ENCODE results near the gene C12orf42.

Gene C12orf42

GRCh38 chr12:103373088-103373523, 122.7 kb downstream of the C12orf42 start:
- TF ChIP-seq POLR2A (IDR thresholded peaks at IDR 0.05; ENCODE audit: low read length) = no peak
- no peak for TF ChIP-seq GATA1 (IDR thresholded peaks at IDR 0.05; ENCODE audit: low read depth, low read length)
- no peak for DNase-seq

GRCh38 chr12:103369929-103370328, 125.8 kb downstream of the C12orf42 start:
- TF ChIP-seq POLR2A (IDR thresholded peaks at IDR 0.05; ENCODE audit: low read length) (no peak), GATA1 (IDR thresholded peaks at IDR 0.05; ENCODE audit: low read depth, low read length) (no peak)
- no peak for DNase-seq

DNA sequence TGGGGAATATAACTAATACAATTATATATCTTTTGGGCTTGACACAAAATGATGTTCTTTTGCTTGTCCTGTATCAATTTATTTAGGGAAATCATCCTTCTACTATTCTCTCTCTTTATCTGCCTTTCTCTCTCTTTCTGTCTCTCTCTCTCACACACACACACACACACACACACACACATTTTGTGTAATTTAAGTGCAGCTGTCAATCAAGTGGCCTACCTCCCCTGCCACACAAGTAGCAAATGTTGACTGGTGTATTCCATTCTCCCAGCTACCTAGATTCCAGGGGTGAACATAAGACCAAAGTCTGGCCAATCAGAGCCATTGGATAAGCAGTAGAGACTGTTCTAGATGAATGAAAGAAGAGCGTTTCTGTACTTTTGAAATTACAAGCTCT, 127.6 kb downstream of the C12orf42 start:
- no peak for DNase-seq
- no peak for TF ChIP-seq POLR2A (IDR thresholded peaks at IDR 0.05; ENCODE audit: low read length)
- TF ChIP-seq GATA1 (IDR thresholded peaks at IDR 0.05; ENCODE audit: low read depth, low read length) = no peak

- no peak for DNase-seq
- TF ChIP-seq POLR2A (IDR thresholded peaks at IDR 0.05; ENCODE audit: low read length) (no peak), GATA1 (IDR thresholded peaks at IDR 0.05; ENCODE audit: low read depth, low read length) (no peak)
Observed at GRCh38 chr12:103354403-103354802, 141.4 kb downstream of the C12orf42 start.

DNA sequence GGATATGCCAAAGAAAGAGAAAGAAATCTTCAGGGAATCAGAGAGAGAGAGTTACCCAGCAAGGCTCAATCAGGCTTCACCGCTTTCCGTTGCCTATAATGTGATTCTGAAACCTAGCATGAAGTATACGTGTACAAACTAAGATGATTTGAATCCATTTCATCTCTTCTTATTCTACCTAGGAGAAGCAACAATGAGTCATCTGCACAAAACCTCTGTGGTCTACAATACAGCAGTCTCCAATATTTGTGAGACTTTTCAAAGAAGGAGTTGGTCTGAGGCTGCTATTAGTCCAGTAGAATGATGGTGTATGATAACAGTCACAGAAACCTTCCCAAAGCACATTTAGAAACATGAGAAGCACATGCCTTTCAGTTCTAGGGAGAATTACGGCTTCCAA, 141.9 kb downstream of the C12orf42 start:
- DNase-seq = no peak
- TF ChIP-seq POLR2A (IDR thresholded peaks at IDR 0.05; ENCODE audit: low read length) (no peak), GATA1 (IDR thresholded peaks at IDR 0.05; ENCODE audit: low read depth, low read length) (no peak)

GRCh38 chr12:103350116-103350515, 145.7 kb downstream of the C12orf42 start:
- DNase-seq = no peak
- TF ChIP-seq POLR2A (IDR thresholded peaks at IDR 0.05; ENCODE audit: low read length) = no peak
- no peak for TF ChIP-seq GATA1 (IDR thresholded peaks at IDR 0.05; ENCODE audit: low read depth, low read length)

DNA sequence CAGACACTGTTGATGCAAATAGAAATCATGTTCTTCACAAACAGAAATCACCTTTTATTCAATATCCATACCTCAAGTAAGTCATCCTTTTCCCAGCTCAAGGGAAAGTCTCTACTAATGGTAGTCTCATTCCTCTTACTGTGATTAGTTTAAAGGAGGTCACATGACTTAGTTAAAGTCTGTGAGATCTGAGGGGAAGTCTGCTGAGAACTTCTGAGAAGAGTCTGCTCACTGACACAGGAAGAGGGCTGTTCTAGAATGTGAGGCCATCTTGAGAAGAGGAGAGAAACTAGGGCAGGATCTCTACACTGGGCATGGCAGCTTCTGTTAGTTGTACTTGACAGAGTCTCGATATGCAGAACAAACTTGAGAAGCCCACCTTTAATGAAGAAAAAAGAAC, 146.8 kb downstream of the C12orf42 start:
- TF ChIP-seq GATA1 (IDR thresholded peaks at IDR 0.05; ENCODE audit: low read depth, low read length) (no peak), POLR2A (IDR thresholded peaks at IDR 0.05; ENCODE audit: low read length) (no peak)
- DNase-seq = no peak

GRCh38 chr12:103336940-103337339, 158.8 kb downstream of the C12orf42 start:
- no peak for DNase-seq

GRCh38 chr12:103334466-103334865, 161.3 kb downstream of the C12orf42 start:
- TF ChIP-seq POLR2A (IDR thresholded peaks at IDR 0.05; ENCODE audit: low read length) (no peak), GATA1 (IDR thresholded peaks at IDR 0.05; ENCODE audit: low read depth, low read length) (no peak)
- no peak for DNase-seq

More at GRCh38 chr12:103336940-103337339, 158.8 kb downstream of the C12orf42 start:
- TF ChIP-seq GATA1 (IDR thresholded peaks at IDR 0.05; ENCODE audit: low read depth, low read length) = no peak
- no peak for TF ChIP-seq POLR2A (IDR thresholded peaks at IDR 0.05; ENCODE audit: low read length)

DNA sequence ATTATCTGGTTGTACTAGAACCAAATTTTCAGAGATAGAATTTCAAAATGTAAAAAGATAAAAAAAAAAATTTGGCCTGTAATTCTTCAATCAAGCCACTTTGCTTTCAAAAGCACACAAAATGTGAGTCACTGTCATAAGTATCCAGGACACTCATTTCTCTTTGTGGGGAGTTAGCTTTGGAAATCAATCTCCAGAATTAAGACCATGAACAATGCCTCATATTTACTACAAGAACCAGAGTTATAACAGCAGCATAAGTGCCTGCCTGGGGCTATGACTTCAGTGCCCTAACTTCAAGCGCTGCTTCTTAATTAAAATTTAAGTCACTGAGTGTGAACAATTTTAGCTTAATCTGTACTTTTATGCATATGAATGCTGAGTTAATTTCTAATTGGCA, 162.1 kb downstream of the C12orf42 start:
- TF ChIP-seq GATA1 (IDR thresholded peaks at IDR 0.05; ENCODE audit: low read depth, low read length) = no peak
- TF ChIP-seq POLR2A (IDR thresholded peaks at IDR 0.05; ENCODE audit: low read length) = no peak
- no peak for DNase-seq

DNA sequence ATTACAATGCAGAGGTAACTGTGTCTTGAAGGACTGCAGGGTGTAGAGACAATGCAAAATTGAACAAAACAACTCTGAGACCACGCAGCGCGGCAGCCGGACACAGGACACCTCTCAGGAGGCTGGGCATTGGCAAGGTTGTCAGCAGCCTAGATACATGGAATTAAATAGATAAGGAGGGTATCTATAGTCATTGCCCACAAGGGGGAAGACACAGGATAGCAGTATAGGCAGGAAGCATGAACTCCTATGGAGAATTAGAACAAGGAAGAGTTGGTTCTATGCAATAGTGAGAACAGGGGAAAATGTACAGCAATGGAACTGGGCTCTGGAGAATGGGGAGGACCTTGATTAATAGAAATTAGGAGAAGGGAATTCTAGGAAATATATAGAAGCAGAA, 164.1 kb downstream of the C12orf42 start:
- TF ChIP-seq GATA1 (IDR thresholded peaks at IDR 0.05; ENCODE audit: low read depth, low read length) (no peak), POLR2A (IDR thresholded peaks at IDR 0.05; ENCODE audit: low read length) (no peak)
- DNase-seq = no peak

- no peak for DNase-seq
- no peak for TF ChIP-seq GATA1 (IDR thresholded peaks at IDR 0.05; ENCODE audit: low read depth, low read length)
Observed at GRCh38 chr12:103330672-103331071, 165.1 kb downstream of the C12orf42 start.

DNA sequence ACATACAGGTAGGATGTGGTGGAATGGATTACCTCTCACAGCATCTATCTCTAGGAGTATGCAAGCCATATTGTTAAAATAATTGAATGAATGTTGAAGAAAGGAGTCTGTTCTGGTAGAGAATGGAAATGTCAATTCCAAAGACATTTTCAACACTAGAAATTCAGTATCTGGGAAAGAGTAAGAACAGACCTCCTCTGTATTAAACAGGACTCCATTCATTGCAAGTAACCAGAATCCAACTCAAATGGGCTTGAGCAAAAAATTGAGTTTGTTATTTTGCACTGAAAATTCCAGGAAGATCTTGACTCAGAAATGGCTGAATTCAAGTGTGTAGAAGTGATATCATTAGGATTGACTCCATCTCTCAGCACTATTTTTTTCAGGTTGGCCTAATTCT, 168.1 kb downstream of the C12orf42 start:
- no peak for TF ChIP-seq GATA1 (IDR thresholded peaks at IDR 0.05; ENCODE audit: low read depth, low read length)
- TF ChIP-seq POLR2A (IDR thresholded peaks at IDR 0.05; ENCODE audit: low read length) = no peak
- DNase-seq = no peak

GRCh38 chr12:103326190-103326589, 169.6 kb downstream of the C12orf42 start:
- DNase-seq = peak in 1 of 2 experiments; percentile 1

DNA sequence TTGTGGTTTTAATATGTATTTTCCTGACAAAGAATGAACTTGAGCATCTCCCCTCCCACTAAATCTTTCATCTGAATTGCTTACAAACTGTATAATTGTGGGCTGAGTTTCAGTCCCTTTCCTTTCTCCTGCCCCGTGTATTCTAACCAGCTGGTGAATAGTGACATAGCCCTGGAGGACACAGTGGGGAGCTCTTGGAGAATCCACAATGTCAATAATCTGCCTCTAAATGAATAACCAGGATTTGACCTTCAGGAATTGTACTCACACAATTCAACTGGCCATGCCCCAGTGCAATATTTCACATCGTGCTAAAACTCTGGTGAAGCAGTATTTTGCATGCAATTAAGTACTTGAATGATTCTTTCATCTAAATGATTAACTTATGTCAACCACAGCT, 177.2 kb downstream of the C12orf42 start:
- TF ChIP-seq POLR2A (IDR thresholded peaks at IDR 0.05; ENCODE audit: low read length) (no peak), GATA1 (IDR thresholded peaks at IDR 0.05; ENCODE audit: low read depth, low read length) (no peak)
- no peak for DNase-seq

More at GRCh38 chr12:103326190-103326589, 169.6 kb downstream of the C12orf42 start:
- no peak for TF ChIP-seq GATA1 (IDR thresholded peaks at IDR 0.05; ENCODE audit: low read depth, low read length)

DNA sequence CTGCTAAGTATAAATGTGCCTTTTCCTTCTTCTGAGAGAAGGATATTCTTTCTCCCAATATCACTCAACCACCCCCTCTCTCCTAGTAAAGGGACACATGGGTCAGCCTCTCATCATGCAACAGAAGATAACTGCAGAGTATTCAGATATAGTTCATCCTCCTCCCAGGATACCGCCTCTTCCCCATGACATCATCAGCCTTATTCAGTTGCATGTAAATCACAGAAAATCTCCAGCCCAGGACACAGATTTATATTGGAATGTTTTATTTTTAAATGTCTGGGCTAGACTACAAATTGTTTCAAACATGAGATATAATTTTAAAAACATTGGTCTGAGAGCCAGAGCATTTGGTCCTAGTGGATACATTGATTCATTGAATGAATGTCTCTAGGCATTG, 178.5 kb downstream of the C12orf42 start:
- TF ChIP-seq GATA1 (IDR thresholded peaks at IDR 0.05; ENCODE audit: low read depth, low read length) = no peak
- TF ChIP-seq POLR2A (IDR thresholded peaks at IDR 0.05; ENCODE audit: low read length) = no peak
- no peak for DNase-seq

All from erythroblast (primary cell).